ENCODE results near the gene PINLYP.

PINLYP gene

GRCh38 chr19:43620061-43621001 lies 44.7 kb downstream of the PINLYP start:
- intact Hi-C loops (cut with DNase I), result no loop called here
- DNase-seq, result no peak

- intact Hi-C loops (cut with DNase I), result no loop called here
- peak in 2 of 10 donors; percentile 5 to 10 for DNase-seq
Measured at GRCh38 chr19:43622070-43622469, 46.5 kb downstream of the PINLYP start.

GRCh38 chr19:43622956-43623355 lies 47.4 kb downstream of the PINLYP start:
- peak in 1 of 10 donors; percentile 20 for DNase-seq
- intact Hi-C loops (cut with DNase I), result no loop called here

- peak in 1 of 10 donors; percentile 67 for DNase-seq
- intact Hi-C loops (cut with DNase I), result no loop called here
Measured at GRCh38 chr19:43623889-43624670, 48.5 kb downstream of the PINLYP start.

- intact Hi-C loops (cut with DNase I), result no loop called here
- DNase-seq, result peak in 2 of 10 donors; percentile 63 to 81
Measured at GRCh38 chr19:43624933-43625332, 49.3 kb downstream of the PINLYP start.

GRCh38 chr19:43625918-43626579 lies 50.4 kb downstream of the PINLYP start:
- DNase-seq, result peak in 3 of 10 donors; percentile 45 to 91 (median 74)
- intact Hi-C loops (cut with DNase I), result no loop called here

GRCh38 chr19:43626838-43627237 lies 51.2 kb downstream of the PINLYP start:
- DNase-seq, result no peak
- intact Hi-C loops (cut with DNase I), result no loop called here

- intact Hi-C loops (cut with DNase I), result no loop called here
- peak in 1 of 10 donors; percentile 20 for DNase-seq
Measured at GRCh38 chr19:43628646-43629326, 53.2 kb downstream of the PINLYP start.

GRCh38 chr19:43631491-43631890 lies 55.9 kb downstream of the PINLYP start:
- intact Hi-C loops (cut with DNase I), result no loop called here
- no peak for DNase-seq

Data from posterior cingulate gyrus (tissue), 11 donors.